ENCODE results near the gene PTPRN2. TPM values are rescaled to one million over a fixed set of nuclear protein-coding genes. Genes with fewer than 3 reads are reported as not detected.
A peak's percentile ranks its signal among the peaks of the same experiment; 100 is the strongest.

PTPRN2 gene
- total RNA-seq, 4 donors from 2014 or later: 14.9 to 34.3 (median 21.3) TPM

- no peak overlapping the region for H3K27ac ChIP-seq
- no peaks in the 10 kb centered on the region for H3K4me1 ChIP-seq
- H3K9me3 ChIP-seq: peaks cover 0 to 10% (median 2%) of the 10 kb centered on the region in 4 donors
- DNase-seq: peak in 2 of 3 donors; percentile 16 to 39
- TF ChIP-seq POLR2A (IDR thresholded peaks at IDR 0.05) (no peak), CTCF (IDR thresholded peaks at IDR 0.05) (no peak)
- no peaks in the 10 kb centered on the region for H3K27me3 ChIP-seq
- no peak overlapping the region for H3K4me3 ChIP-seq
- no peaks in the 10 kb centered on the region for H3K36me3 ChIP-seq
Observed at GRCh38 chr7:158042156-158042880, 545.3 kb downstream of the PTPRN2 start.

GRCh38 chr7:158040199-158040598 lies 547.4 kb downstream of the PTPRN2 start:
- Histone ChIP-seq H3K4me3 (no peak overlapping the region), H3K4me1 (no peaks in the 10 kb centered on the region), H3K36me3 (no peaks in the 10 kb centered on the region), H3K9me3 (peaks cover 0 to 10% (median 0%) of the 10 kb centered on the region in 4 donors), H3K27me3 (no peaks in the 10 kb centered on the region), H3K27ac (no peak overlapping the region)
- TF ChIP-seq POLR2A (IDR thresholded peaks at IDR 0.05) (no peak), CTCF (IDR thresholded peaks at IDR 0.05) (no peak)
- no peak for DNase-seq

GRCh38 chr7:158039270-158039669 lies 548.4 kb downstream of the PTPRN2 start:
- Histone ChIP-seq H3K27me3 (no peaks in the 10 kb centered on the region), H3K4me3 (no peak overlapping the region), H3K27ac (no peak overlapping the region), H3K4me1 (no peaks in the 10 kb centered on the region), H3K9me3 (peaks cover 0 to 10% (median 0%) of the 10 kb centered on the region in 4 donors), H3K36me3 (no peaks in the 10 kb centered on the region)
- DNase-seq: peak in 1 of 3 donors; percentile 1
- TF ChIP-seq CTCF (IDR thresholded peaks at IDR 0.05) (no peak), POLR2A (IDR thresholded peaks at IDR 0.05) (no peak)

GRCh38 chr7:158037211-158037610 lies 550.4 kb downstream of the PTPRN2 start:
- TF ChIP-seq CTCF (IDR thresholded peaks at IDR 0.05) (no peak), POLR2A (IDR thresholded peaks at IDR 0.05) (no peak)

GRCh38 chr7:158035343-158035742 lies 552.3 kb downstream of the PTPRN2 start:
- H3K4me3 ChIP-seq: no peak overlapping the region
- no peaks in the 10 kb centered on the region for H3K27me3 ChIP-seq
- H3K27ac ChIP-seq: no peak overlapping the region
- no peaks in the 10 kb centered on the region for H3K4me1 ChIP-seq
- TF ChIP-seq POLR2A (IDR thresholded peaks at IDR 0.05) (no peak), CTCF (IDR thresholded peaks at IDR 0.05) (no peak)
- peak in 1 of 3 donors; percentile 25 for DNase-seq
- no peaks in the 10 kb centered on the region for H3K36me3 ChIP-seq
- peaks cover 0 to 10% (median 3%) of the 10 kb centered on the region in 4 donors for H3K9me3 ChIP-seq

More at GRCh38 chr7:158037211-158037610, 550.4 kb downstream of the PTPRN2 start:
- Histone ChIP-seq H3K27ac (no peak overlapping the region), H3K9me3 (peaks cover 0 to 10% (median 3%) of the 10 kb centered on the region in 4 donors), H3K4me3 (no peak overlapping the region), H3K27me3 (no peaks in the 10 kb centered on the region), H3K4me1 (no peaks in the 10 kb centered on the region), H3K36me3 (no peaks in the 10 kb centered on the region)
- peak in 1 of 3 donors; percentile 1 for DNase-seq
